AML-193 (cell line): ENCODE measurements around the gene SLC24A5.

ENCODE experiments used
- DNase-seq, 2 experiments: peaks; one replicate each; lab custom pipeline; 2025; lab: John Stamatoyannopoulos, UW

SLC24A5 gene

DNA sequence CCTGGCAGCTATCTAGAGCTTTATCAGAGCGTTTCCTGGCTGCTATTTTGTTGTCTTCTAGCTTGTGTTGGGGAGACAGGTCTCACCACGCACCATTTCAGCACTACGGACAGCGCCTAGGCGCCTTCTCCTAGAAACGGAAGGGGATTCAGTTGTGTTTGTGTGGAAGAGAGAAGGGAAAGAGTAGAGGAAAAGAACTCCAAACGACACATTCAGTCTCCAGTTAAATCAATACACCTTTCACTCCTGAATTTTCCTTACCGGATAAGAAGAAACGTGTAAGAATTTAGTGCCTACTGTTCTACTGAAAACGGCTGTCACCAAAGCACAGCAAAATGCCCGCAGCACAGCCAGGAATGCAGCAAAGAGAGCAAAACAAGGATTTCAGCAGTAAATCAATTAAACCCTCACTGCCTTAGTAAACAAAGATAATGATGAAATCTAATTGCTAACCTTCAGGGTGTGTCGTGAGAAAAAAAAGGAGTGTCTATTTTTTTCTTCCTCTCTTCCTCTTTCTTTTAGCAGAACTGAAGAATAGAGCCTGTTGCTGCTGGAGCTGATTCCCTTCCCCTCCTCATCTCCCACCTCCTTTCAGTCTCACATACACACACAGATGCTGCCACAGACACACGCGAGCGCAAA is 70.3 kb downstream of the SLC24A5 start:
- DNase-seq = no peak

DNA sequence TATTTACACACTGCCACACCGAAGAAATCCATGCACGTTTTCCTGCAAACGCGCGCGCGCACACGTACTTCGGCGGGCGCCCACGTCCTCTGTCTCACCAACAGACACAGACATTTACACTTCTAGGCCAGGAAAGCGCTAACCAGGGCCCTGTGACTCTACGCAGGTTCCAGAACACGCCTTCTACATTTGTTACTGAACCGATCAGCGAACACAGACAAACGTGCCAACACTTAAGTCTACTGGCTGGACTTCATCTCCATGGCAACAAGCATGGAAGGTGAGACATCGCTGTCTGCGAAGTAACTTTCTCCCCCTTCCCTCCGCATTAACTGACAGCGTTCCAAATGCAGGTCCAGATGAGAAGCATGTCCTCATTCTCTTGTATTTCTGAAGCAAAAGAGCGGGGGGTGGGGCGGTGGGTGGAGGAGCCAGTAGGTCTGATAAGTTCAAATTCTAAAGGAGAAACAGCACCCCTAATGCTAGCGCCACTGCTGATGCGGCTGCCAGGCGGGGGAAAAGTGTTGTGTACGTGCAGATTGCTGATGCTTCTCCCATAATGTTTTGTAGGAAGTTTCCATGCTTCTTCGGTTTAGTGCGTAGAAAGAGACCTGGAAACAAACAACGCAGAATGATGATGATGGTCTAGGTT is 70.9 kb downstream of the SLC24A5 start, which contains the start of gene CTXN2:
Gene CTXN2, plus strand, starts transcription at position 92 of the 652 bp plus-strand sequence. CDS start 9,636 bp downstream, outside the sequence.
- DNase-seq = no peak
